ENCODE results near the gene EMID1. TPM values are rescaled to one million over a fixed set of nuclear protein-coding genes. Genes with fewer than 3 reads are reported as not detected.

Gene EMID1
- total RNA-seq (2021): 4.5 and 5.4 TPM in 2 replicates
- long read RNA-seq, partial matches to known transcripts: 0 of 3 reads
- long read RNA-seq, other reads (novel, unspliced or antisense): 3 of 3 reads

DNA sequence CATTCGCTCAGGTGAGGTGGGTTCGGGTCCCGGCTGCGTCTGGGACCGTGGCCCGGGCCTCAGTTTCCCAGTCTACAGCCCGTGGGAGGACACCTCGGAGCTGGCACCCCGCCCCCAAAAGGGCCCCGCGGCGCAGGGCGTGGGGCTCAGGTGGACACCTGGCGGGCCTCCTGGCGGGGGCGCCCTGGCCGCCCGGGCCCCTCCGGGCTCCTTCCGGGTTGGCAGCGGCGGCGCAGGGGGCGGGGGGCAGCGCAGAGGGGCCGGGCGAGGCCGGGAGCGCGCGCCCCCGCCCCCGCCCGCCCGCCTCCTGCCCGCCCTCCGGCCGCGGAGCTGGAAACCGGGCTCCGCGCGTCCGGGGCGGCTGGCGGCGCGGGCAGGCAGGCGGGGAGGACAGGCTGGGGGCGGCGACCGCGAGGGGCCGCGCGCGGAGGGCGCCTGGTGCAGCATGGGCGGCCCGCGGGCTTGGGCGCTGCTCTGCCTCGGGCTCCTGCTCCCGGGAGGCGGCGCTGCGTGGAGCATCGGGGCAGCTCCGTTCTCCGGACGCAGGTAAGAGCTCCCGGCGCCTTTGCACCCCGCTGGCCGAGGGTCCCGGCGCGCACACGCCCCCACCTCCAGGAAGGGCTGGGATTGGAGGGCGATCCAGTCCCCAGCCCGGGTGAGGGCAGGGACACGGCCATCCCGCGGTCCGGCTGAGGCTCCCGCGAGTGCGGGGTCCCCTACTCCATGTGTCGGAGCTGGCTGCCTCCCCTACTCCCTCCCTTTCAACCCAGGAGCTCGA, at the start of gene EMID1:
Gene EMID1, plus strand, starts transcription at position 303 of the 778 bp plus-strand sequence. Its CDS starts 143 bp downstream, at position 446.
- H3K9me3 ChIP-seq (ENCODE audit: control insufficient read depth, low read depth, low read length): no peaks in the 10 kb centered on the region
- peak within 1 kb of the TSS; percentile 61 for H3K4me2 ChIP-seq (ENCODE audit: insufficient read depth, insufficient read length, low read length)
- H3K4me1 ChIP-seq (ENCODE audit: insufficient read depth, low read length): no peaks in the 10 kb centered on the region; the same call in 1 of the 2 replicates
- Mint-ChIP-seq H3K9me3 (no peaks in the 10 kb centered on the region; a peak in 1 of 5 replicates), H3K4me1 (peaks cover 27 to 38% of the 10 kb centered on the region in 2 experiments), H3K4me3 (peak within 1 kb of the TSS; percentile 72 to 91), H3K36me3 (ENCODE audit: insufficient read depth in 1 of 3, low read depth in 3 of 3) (no peaks in the 10 kb centered on the region; a peak in 1 of 7 replicates), H3K27ac (no peak within 1 kb of the TSS; a peak in 1 of 7 replicates), H3K27me3 (ENCODE audit: low read depth) (peaks cover 24% of the 10 kb centered on the region)
- no peak within 1 kb of the TSS for H3K56ac ChIP-seq (ENCODE audit: insufficient read length, low read depth, low read length)
- H3K27me3 ChIP-seq (ENCODE audit: insufficient read depth, low read length): no peaks in the 10 kb centered on the region
- no peak within 1 kb of the TSS for H3K18ac ChIP-seq (ENCODE audit: insufficient read length, low read depth, low read length)
- H3K23ac ChIP-seq (ENCODE audit: insufficient read length, low read depth, low read length): no peak within 1 kb of the TSS
- no peak within 1 kb of the TSS for H3K9ac ChIP-seq (ENCODE audit: extremely low read depth, insufficient read length, low read length)
- peak; percentile 62 for DNase-seq
- H3K14ac ChIP-seq (ENCODE audit: insufficient read depth, low read length): 0 out of 2 replicates have a peak within 1 kb of the TSS, but pooled peaks have one; percentile 38
- no peak within 1 kb of the TSS for H3K27ac ChIP-seq (ENCODE audit: insufficient read length, low read depth, low read length)
- H2BK5ac ChIP-seq (ENCODE audit: insufficient read length, low read length): no peak within 1 kb of the TSS
- WGBS (ENCODE audit: extremely low coverage, insufficient read length, low lambda C conversion rate): no CpG with 5 or more reads among the region's 90 CpGs
- H2AFZ ChIP-seq (ENCODE audit: low read length): no peak within 1 kb of the TSS
- no peak within 1 kb of the TSS for H4K8ac ChIP-seq (replicated peaks; ENCODE audit: insufficient read length, low read depth, low read length)
- H2BK15ac ChIP-seq (ENCODE audit: low read depth, low read length): no peak within 1 kb of the TSS
- no peak within 1 kb of the TSS for H2BK20ac ChIP-seq (ENCODE audit: low read depth, low read length, poor library complexity, severe bottlenecking)
- H4K20me1 ChIP-seq (ENCODE audit: control insufficient read depth, insufficient read depth, insufficient read length): no peaks in the 10 kb centered on the region
- H4K91ac ChIP-seq (ENCODE audit: insufficient read length, low read depth, low read length): no peak within 1 kb of the TSS
- no peak within 1 kb of the TSS for H4K5ac ChIP-seq (ENCODE audit: insufficient read length, low read depth, low read length)
- H3K79me1 ChIP-seq (ENCODE audit: insufficient read depth, low read depth, low read length, poor library complexity, severe bottlenecking): no peaks in the 10 kb centered on the region
- H3T11ph ChIP-seq (ENCODE audit: low read length): no peak within 1 kb of the TSS
- TF ChIP-seq, protein P1, sequence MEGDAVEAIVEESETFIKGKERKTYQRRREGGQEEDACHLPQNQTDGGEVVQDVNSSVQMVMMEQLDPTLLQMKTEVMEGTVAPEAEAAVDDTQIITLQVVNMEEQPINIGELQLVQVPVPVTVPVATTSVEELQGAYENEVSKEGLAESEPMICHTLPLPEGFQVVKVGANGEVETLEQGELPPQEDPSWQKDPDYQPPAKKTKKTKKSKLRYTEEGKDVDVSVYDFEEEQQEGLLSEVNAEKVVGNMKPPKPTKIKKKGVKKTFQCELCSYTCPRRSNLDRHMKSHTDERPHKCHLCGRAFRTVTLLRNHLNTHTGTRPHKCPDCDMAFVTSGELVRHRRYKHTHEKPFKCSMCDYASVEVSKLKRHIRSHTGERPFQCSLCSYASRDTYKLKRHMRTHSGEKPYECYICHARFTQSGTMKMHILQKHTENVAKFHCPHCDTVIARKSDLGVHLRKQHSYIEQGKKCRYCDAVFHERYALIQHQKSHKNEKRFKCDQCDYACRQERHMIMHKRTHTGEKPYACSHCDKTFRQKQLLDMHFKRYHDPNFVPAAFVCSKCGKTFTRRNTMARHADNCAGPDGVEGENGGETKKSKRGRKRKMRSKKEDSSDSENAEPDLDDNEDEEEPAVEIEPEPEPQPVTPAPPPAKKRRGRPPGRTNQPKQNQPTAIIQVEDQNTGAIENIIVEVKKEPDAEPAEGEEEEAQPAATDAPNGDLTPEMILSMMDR (conservative IDR thresholded peaks at IDR 0.05): no peak; the same call in 2 of the 3 replicates
- no peak within 1 kb of the TSS for H2AK5ac ChIP-seq (ENCODE audit: insufficient read length, low read length)
- H3K23me2 ChIP-seq (ENCODE audit: insufficient read length, low read depth, low read length, poor library complexity, severe bottlenecking): peaks cover 4% of the 10 kb centered on the region
- no peak within 1 kb of the TSS for H2BK120ac ChIP-seq (ENCODE audit: low read depth, low read length, poor library complexity, severe bottlenecking)
- no peak within 1 kb of the TSS for H3K4ac ChIP-seq (ENCODE audit: low read depth, low read length)
- H3K79me2 ChIP-seq (ENCODE audit: insufficient read depth, low read length): no peaks in the 10 kb centered on the region
- H2BK12ac ChIP-seq (ENCODE audit: insufficient read length, low read depth, low read length): no peak within 1 kb of the TSS

All from H9 (cell line).